DND-41 (cell line): ENCODE data around the gene CACHD1.

ENCODE experiments used
- ATAC-seq: fragments of 200-7000 bp; cut with Tn5 transposase; 3 replicates; pipeline ENCODE4 v1.9.1; 2021; ENCODE audit warnings: low read depth; ENCODE audit not compliant: insufficient read depth
- DNase-seq: peaks from one replicate; pipeline ENCODE4 v3.0.0-alpha.2; 2020
- H2AFZ ChIP-seq: 2 replicates; pipeline ENCODE4 v1.6.0; 2012; ENCODE audit warnings: low read depth, low read length
- H3K27ac ChIP-seq: 2 replicates; pipeline ENCODE4 v1.5.1; 2012; ENCODE audit warnings: low read length, inconsistent platforms
- H3K27me3 ChIP-seq: fragments of 200-600 bp; sonication (generic); 2 replicates; pipeline ENCODE4 v1.6.0; 2012; ENCODE audit warnings: low read length, mild to moderate bottlenecking, inconsistent platforms; ENCODE audit not compliant: insufficient read depth, poor library complexity
- H3K36me3 ChIP-seq: 2 replicates; pipeline ENCODE4 v1.5.1; 2012; ENCODE audit warnings: low read length, inconsistent platforms; ENCODE audit not compliant: insufficient read depth
- H3K4me1 ChIP-seq: 2 replicates; pipeline ENCODE4 v1.5.1; 2012; ENCODE audit warnings: mild to moderate bottlenecking, low read length; ENCODE audit not compliant: insufficient read depth
- H3K4me2 ChIP-seq: 2 replicates; pipeline ENCODE4 v1.6.0; 2012; ENCODE audit warnings: mild to moderate bottlenecking, moderate library complexity, low read length, inconsistent platforms; ENCODE audit not compliant: insufficient read depth
- H3K4me3 ChIP-seq, 2 experiments: fragments of 200-600 bp in 1 of 2; shearing (Covaris generic) in 1 of 2; 2 replicates each; pipeline ENCODE4 v1.5.1; 2012 to 2016; ENCODE audit warnings: inconsistent platforms in 2 of 2, low read length in 2 of 2, mild to moderate bottlenecking in 2 of 2, low read depth in 1 of 2, moderate library complexity in 1 of 2
- H3K79me2 ChIP-seq: 2 replicates; pipeline ENCODE4 v1.6.0; 2012; ENCODE audit warnings: low read length, inconsistent platforms; ENCODE audit not compliant: insufficient read depth
- H3K9ac ChIP-seq: 2 replicates; pipeline ENCODE4 v1.6.0; 2012; ENCODE audit warnings: low read depth, mild to moderate bottlenecking, inconsistent platforms, low read length, moderate library complexity
- H3K9me3 ChIP-seq: 2 replicates; pipeline ENCODE4 v1.5.1; 2012; ENCODE audit warnings: low read length, moderate library complexity, mild to moderate bottlenecking, inconsistent platforms; ENCODE audit not compliant: insufficient read depth, severe bottlenecking
- H4K20me1 ChIP-seq: 2 replicates; pipeline ENCODE4 v1.6.0; 2012; ENCODE audit warnings: low read length; ENCODE audit not compliant: insufficient read depth
- EZH2 ChIP-seq: IDR thresholded peaks from 3 replicates; pipeline ENCODE4 v1.6.1; 2012; ENCODE audit warnings: borderline replicate concordance, low read depth, mild to moderate bottlenecking, moderate library complexity, low read length, inconsistent platforms; ENCODE audit not compliant: severe bottlenecking
- TF ChIP-seq, protein P1 (sequence below): IDR thresholded peaks from 2 replicates; pipeline ENCODE4 v1.5.1; 2012; ENCODE audit warnings: borderline replicate concordance, low read length, moderate library complexity, mild to moderate bottlenecking; ENCODE audit not compliant: poor library complexity, severe bottlenecking; ENCODE audit errors: extremely low read depth

The CACHD1 gene

DNA sequence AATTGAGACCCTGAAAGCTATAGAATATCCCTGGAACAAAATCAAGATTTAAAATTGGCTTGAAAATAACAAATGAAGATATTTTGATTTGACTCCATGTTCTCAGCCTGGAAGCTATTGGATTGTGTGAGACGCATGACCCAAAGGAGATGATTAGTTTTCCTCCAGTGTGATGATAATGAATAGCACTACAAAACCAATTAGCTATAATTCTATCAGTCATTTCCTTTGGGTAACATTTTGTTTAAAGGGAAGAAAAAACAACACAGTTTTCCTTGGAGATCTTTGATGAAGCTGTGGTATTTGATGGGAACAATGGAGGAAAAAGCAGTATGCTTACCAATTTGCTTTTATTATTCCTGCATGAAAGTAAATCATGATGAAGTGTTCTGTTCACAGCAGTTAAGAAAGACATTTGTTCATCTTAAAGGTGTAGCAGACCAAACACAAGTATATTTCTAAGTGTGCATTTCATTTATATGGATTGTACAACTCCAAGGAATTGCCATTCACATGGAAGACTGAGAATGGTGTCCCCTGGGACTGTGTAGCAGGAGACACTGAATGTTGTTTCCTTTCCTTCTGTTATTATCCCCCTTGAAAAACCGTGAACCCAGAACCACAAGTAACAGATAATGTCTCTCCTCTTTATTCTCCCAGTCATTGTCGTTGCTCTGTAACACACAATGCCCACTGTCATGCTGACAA is 111.4 kb downstream of the CACHD1 start:
- Histone ChIP-seq H3K4me3 (no peak overlapping the region), H3K36me3 (no peaks in the 10 kb centered on the region), H2AFZ (no peak overlapping the region), H3K4me1 (no peaks in the 10 kb centered on the region), H3K4me2 (no peak overlapping the region), H3K27ac (no peak overlapping the region), H3K79me2 (no peaks in the 10 kb centered on the region), H3K9me3 (no peaks in the 10 kb centered on the region), H4K20me1 (no peaks in the 10 kb centered on the region), H3K27me3 (no peaks in the 10 kb centered on the region), H3K9ac (no peak overlapping the region)
- ATAC-seq (no peak), DNase-seq (no peak)
- TF ChIP-seq, protein P1, sequence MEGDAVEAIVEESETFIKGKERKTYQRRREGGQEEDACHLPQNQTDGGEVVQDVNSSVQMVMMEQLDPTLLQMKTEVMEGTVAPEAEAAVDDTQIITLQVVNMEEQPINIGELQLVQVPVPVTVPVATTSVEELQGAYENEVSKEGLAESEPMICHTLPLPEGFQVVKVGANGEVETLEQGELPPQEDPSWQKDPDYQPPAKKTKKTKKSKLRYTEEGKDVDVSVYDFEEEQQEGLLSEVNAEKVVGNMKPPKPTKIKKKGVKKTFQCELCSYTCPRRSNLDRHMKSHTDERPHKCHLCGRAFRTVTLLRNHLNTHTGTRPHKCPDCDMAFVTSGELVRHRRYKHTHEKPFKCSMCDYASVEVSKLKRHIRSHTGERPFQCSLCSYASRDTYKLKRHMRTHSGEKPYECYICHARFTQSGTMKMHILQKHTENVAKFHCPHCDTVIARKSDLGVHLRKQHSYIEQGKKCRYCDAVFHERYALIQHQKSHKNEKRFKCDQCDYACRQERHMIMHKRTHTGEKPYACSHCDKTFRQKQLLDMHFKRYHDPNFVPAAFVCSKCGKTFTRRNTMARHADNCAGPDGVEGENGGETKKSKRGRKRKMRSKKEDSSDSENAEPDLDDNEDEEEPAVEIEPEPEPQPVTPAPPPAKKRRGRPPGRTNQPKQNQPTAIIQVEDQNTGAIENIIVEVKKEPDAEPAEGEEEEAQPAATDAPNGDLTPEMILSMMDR, result no peak
- no peak for TF ChIP-seq EZH2

DNA sequence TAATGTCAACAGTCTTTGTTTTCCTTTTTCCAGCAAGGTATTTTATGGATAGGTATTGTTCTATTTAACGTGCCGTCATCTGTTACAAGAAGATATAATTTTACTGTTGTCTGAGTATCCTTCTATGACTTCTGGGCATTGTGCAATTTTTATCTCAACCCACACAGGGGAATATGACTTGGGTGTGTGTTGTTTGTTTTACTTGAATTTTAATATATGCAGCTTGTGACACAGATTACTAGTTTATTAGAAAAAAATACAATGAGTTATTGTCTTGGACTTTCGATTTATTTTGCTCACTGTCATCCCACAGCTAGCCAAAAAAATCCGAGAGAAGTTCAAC is 111.9 kb downstream of the CACHD1 start:
- ATAC-seq (no peak), DNase-seq (no peak)
- Histone ChIP-seq H3K9ac (no peak overlapping the region), H3K27me3 (no peaks in the 10 kb centered on the region), H3K36me3 (no peaks in the 10 kb centered on the region), H3K27ac (no peak overlapping the region), H3K4me1 (no peaks in the 10 kb centered on the region), H3K79me2 (no peaks in the 10 kb centered on the region), H3K4me3 (no peak overlapping the region), H4K20me1 (no peaks in the 10 kb centered on the region), H3K4me2 (no peak overlapping the region), H3K9me3 (no peaks in the 10 kb centered on the region), H2AFZ (no peak overlapping the region)
- TF ChIP-seq, protein P1, result no peak
- no peak for TF ChIP-seq EZH2

DNA sequence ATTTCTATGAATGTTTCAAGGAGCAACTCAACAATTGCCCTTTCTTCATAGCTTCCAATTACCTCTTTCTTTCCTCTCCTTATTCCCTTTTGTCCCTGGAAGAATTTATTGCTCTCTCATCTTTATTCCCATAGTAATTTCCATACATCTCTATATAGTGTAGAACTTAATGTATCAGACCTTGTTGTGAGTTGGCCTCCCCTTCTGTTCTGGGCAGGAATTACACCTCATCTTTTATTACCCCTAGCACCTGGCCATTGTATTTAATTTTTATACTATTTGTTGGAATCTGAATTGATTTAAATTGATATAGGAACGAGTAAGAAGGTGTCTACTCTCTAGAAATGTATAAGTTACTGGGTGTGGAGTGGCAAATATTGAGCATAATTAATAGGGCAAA is 114.5 kb downstream of the CACHD1 start:
- no peaks in the 10 kb centered on the region for H4K20me1 ChIP-seq
- no peak overlapping the region for H3K4me3 ChIP-seq
- H3K27me3 ChIP-seq, result no peaks in the 10 kb centered on the region
- DNase-seq, result no peak
- no peak for ATAC-seq
- no peaks in the 10 kb centered on the region for H3K9me3 ChIP-seq
- no peak overlapping the region for H3K9ac ChIP-seq
- H3K79me2 ChIP-seq, result no peaks in the 10 kb centered on the region
- no peak overlapping the region for H2AFZ ChIP-seq
- H3K27ac ChIP-seq, result no peak overlapping the region
- H3K4me2 ChIP-seq, result no peak overlapping the region
- H3K4me1 ChIP-seq, result no peaks in the 10 kb centered on the region
- H3K36me3 ChIP-seq, result no peaks in the 10 kb centered on the region
- TF ChIP-seq, protein P1, result peak; percentile 5
- TF ChIP-seq EZH2, result no peak
